Activated naive CD8-positive, alpha-beta T cell treated with anti-CD3 and anti-CD28 coated beads, Interleukin-2, amount 50 U/mL, for 24 hours (primary cell): ENCODE results near the gene TCHH.

Experiments
- ATAC-seq: fragments of 150-1000 bp; cut with Tn5 transposase; one replicate; pipeline ENCODE4 v1.10.0; 2021
- DNase-seq: peaks from one replicate; pipeline ENCODE4 v3.0.0; 2021
- H3K27ac Mint-ChIP-seq: one replicate; pipeline ENCODE4 v1.8.0; 2021; ENCODE audit warnings: mild to moderate bottlenecking, mixed read lengths
- H3K27me3 Mint-ChIP-seq: one replicate; pipeline ENCODE4 v1.8.0; 2021; ENCODE audit warnings: mixed read lengths
- H3K36me3 Mint-ChIP-seq: one replicate; pipeline ENCODE4 v1.8.0; 2021; ENCODE audit warnings: low read depth, mixed read lengths
- H3K4me1 Mint-ChIP-seq: one replicate; pipeline ENCODE4 v1.8.0; 2021; ENCODE audit warnings: mixed read lengths
- H3K4me3 Mint-ChIP-seq: one replicate; pipeline ENCODE4 v1.8.0; 2021; ENCODE audit warnings: mild to moderate bottlenecking, moderate library complexity, mixed read lengths
- H3K9me3 Mint-ChIP-seq: one replicate; pipeline ENCODE4 v1.8.0; 2021; ENCODE audit warnings: mixed read lengths

TCHH gene

GRCh38 chr1:152130186-152130585, 14.9 kb upstream of the TCHH start:
- Mint-ChIP-seq H3K36me3 (no peaks in the 10 kb centered on the region), H3K27ac (no peak overlapping the region), H3K4me1 (no peaks in the 10 kb centered on the region), H3K27me3 (peaks cover 59% of the 10 kb centered on the region), H3K9me3 (peaks cover 22% of the 10 kb centered on the region), H3K4me3 (no peak overlapping the region)
- DNase-seq (no peak), ATAC-seq (no peak)

- Mint-ChIP-seq H3K36me3 (no peaks in the 10 kb centered on the region), H3K4me3 (no peak overlapping the region), H3K27ac (no peak overlapping the region), H3K9me3 (peaks cover 9% of the 10 kb centered on the region), H3K4me1 (no peaks in the 10 kb centered on the region), H3K27me3 (peaks cover 51% of the 10 kb centered on the region)
- DNase-seq (no peak), ATAC-seq (peak; percentile 40)
Measured at GRCh38 chr1:152127673-152128072, 12.4 kb upstream of the TCHH start.

- Mint-ChIP-seq H3K36me3 (no peaks in the 10 kb centered on the region), H3K4me3 (no peak overlapping the region), H3K27me3 (peaks cover 63% of the 10 kb centered on the region), H3K9me3 (peaks cover 5% of the 10 kb centered on the region), H3K27ac (no peak overlapping the region), H3K4me1 (no peaks in the 10 kb centered on the region)
- ATAC-seq (no peak), DNase-seq (no peak)
Measured at GRCh38 chr1:152125834-152126443, 10.7 kb upstream of the TCHH start.

- H3K27ac Mint-ChIP-seq, result no peak overlapping the region
- peaks cover 46% of the 10 kb centered on the region for H3K27me3 Mint-ChIP-seq
- H3K9me3 Mint-ChIP-seq, result no peaks in the 10 kb centered on the region
- H3K4me1 Mint-ChIP-seq, result no peaks in the 10 kb centered on the region
- ATAC-seq (no peak), DNase-seq (no peak)
- no peak overlapping the region for H3K4me3 Mint-ChIP-seq
- H3K36me3 Mint-ChIP-seq, result no peaks in the 10 kb centered on the region
Measured at GRCh38 chr1:152118915-152119314, 3.7 kb upstream of the TCHH start.

GRCh38 chr1:152112885-152113432, 2.3 kb downstream of the TCHH start:
- peaks cover 17% of the 10 kb centered on the region for H3K27me3 Mint-ChIP-seq
- DNase-seq (no peak), ATAC-seq (no peak)
- H3K36me3 Mint-ChIP-seq, result peaks cover 2% of the 10 kb centered on the region
- no peak overlapping the region for H3K4me3 Mint-ChIP-seq
- H3K9me3 Mint-ChIP-seq, result peaks cover 4% of the 10 kb centered on the region
- H3K27ac Mint-ChIP-seq, result no peak overlapping the region
- H3K4me1 Mint-ChIP-seq, result no peaks in the 10 kb centered on the region

- Mint-ChIP-seq H3K4me1 (no peaks in the 10 kb centered on the region), H3K27me3 (peaks cover 15% of the 10 kb centered on the region), H3K27ac (no peak overlapping the region), H3K9me3 (peaks cover 4% of the 10 kb centered on the region), H3K4me3 (no peak overlapping the region), H3K36me3 (peaks cover 2% of the 10 kb centered on the region)
- ATAC-seq (no peak), DNase-seq (no peak)
Measured at GRCh38 chr1:152112101-152112884, 3.0 kb downstream of the TCHH start.

- peaks cover 4% of the 10 kb centered on the region for H3K9me3 Mint-ChIP-seq
- DNase-seq (peak; percentile 15), ATAC-seq (peak; percentile 37)
- H3K4me3 Mint-ChIP-seq, result no peak overlapping the region
- H3K27ac Mint-ChIP-seq, result no peak overlapping the region
- H3K4me1 Mint-ChIP-seq, result no peaks in the 10 kb centered on the region
- peaks cover 8% of the 10 kb centered on the region for H3K27me3 Mint-ChIP-seq
- peaks cover 2% of the 10 kb centered on the region for H3K36me3 Mint-ChIP-seq
Measured at GRCh38 chr1:152111515-152111968, 3.7 kb downstream of the TCHH start.

- H3K36me3 Mint-ChIP-seq, result peaks cover 2% of the 10 kb centered on the region
Measured at GRCh38 chr1:152110860-152111514, 4.3 kb downstream of the TCHH start.

GRCh38 chr1:152110365-152110859, 4.8 kb downstream of the TCHH start:
- Mint-ChIP-seq H3K4me3 (no peak overlapping the region), H3K27me3 (peaks cover 9% of the 10 kb centered on the region), H3K36me3 (peaks cover 2% of the 10 kb centered on the region), H3K9me3 (peaks cover 4% of the 10 kb centered on the region), H3K4me1 (no peaks in the 10 kb centered on the region), H3K27ac (no peak overlapping the region)
- peak; percentile 25 for DNase-seq
- peak; percentile 70 for ATAC-seq

More at GRCh38 chr1:152110860-152111514, 4.3 kb downstream of the TCHH start:
- H3K4me1 Mint-ChIP-seq, result no peaks in the 10 kb centered on the region
- peaks cover 8% of the 10 kb centered on the region for H3K27me3 Mint-ChIP-seq
- H3K27ac Mint-ChIP-seq, result no peak overlapping the region
- H3K4me3 Mint-ChIP-seq, result no peak overlapping the region
- DNase-seq (peak; percentile 32), ATAC-seq (peak; percentile 52)
- peaks cover 4% of the 10 kb centered on the region for H3K9me3 Mint-ChIP-seq

GRCh38 chr1:152109998-152110294, 5.3 kb downstream of the TCHH start:
- H3K9me3 Mint-ChIP-seq, result peaks cover 4% of the 10 kb centered on the region
- no peak for DNase-seq
- no peak overlapping the region for H3K27ac Mint-ChIP-seq
- no peak overlapping the region for H3K4me3 Mint-ChIP-seq
- peaks cover 2% of the 10 kb centered on the region for H3K36me3 Mint-ChIP-seq
- H3K4me1 Mint-ChIP-seq, result no peaks in the 10 kb centered on the region
- no peak for ATAC-seq
- peaks cover 13% of the 10 kb centered on the region for H3K27me3 Mint-ChIP-seq

GRCh38 chr1:152109231-152109997, 5.8 kb downstream of the TCHH start:
- Mint-ChIP-seq H3K9me3 (peaks cover 4% of the 10 kb centered on the region), H3K4me3 (no peak overlapping the region), H3K27ac (no peak overlapping the region), H3K27me3 (peaks cover 15% of the 10 kb centered on the region), H3K4me1 (no peaks in the 10 kb centered on the region), H3K36me3 (peaks cover 2% of the 10 kb centered on the region)
- ATAC-seq (no peak), DNase-seq (no peak)

GRCh38 chr1:152108882-152109222, 6.4 kb downstream of the TCHH start:
- Mint-ChIP-seq H3K4me1 (no peaks in the 10 kb centered on the region), H3K36me3 (peaks cover 2% of the 10 kb centered on the region), H3K27me3 (peaks cover 16% of the 10 kb centered on the region), H3K4me3 (no peak overlapping the region), H3K27ac (no peak overlapping the region), H3K9me3 (peaks cover 4% of the 10 kb centered on the region)
- ATAC-seq (no peak), DNase-seq (no peak)

GRCh38 chr1:152107984-152108881, 7.0 kb downstream of the TCHH start:
- H3K27ac Mint-ChIP-seq, result no peak overlapping the region
- H3K36me3 Mint-ChIP-seq, result peaks cover 2% of the 10 kb centered on the region
- peaks cover 22% of the 10 kb centered on the region for H3K27me3 Mint-ChIP-seq
- no peaks in the 10 kb centered on the region for H3K4me1 Mint-ChIP-seq
- H3K9me3 Mint-ChIP-seq, result peaks cover 4% of the 10 kb centered on the region
- ATAC-seq (no peak), DNase-seq (no peak)
- no peak overlapping the region for H3K4me3 Mint-ChIP-seq
